WTC11 (cell line): ENCODE data around the gene ITGA6.

ENCODE experiments used
- ARID4B ChIP-seq: sonication (generic); formaldehyde crosslinking; IDR thresholded peaks from 2 replicates; pipeline ENCODE4 v1.8.0; 2023; ENCODE audit warnings: missing genetic modification reagents, mild to moderate bottlenecking, borderline replicate concordance
- ATF2 ChIP-seq: sonication (generic); formaldehyde crosslinking; IDR thresholded peaks from 2 replicates; pipeline ENCODE4 v1.8.1; 2022; ENCODE audit warnings: low read depth, missing genetic modification reagents, borderline replicate concordance
- ATF3 ChIP-seq: sonication (generic); formaldehyde crosslinking; conservative IDR thresholded peaks from 2 replicates; pipeline ENCODE4 v1.8.1; 2022; ENCODE audit warnings: mild to moderate bottlenecking, missing genetic modification reagents
- CREB1 ChIP-seq: sonication (generic); formaldehyde crosslinking; IDR thresholded peaks from 2 replicates; pipeline ENCODE4 v1.8.0; 2023; ENCODE audit warnings: mild to moderate bottlenecking, missing genetic modification reagents
- CTCF ChIP-seq: fragments of 200-600 bp; IDR thresholded peaks from 2 replicates; pipeline ENCODE4 v1.8.0; 2022; ENCODE audit warnings: antibody characterized with exemption
- ERG ChIP-seq: fragments of 250-450 bp; sonication (Bioruptor Pico); IDR thresholded peaks from 2 replicates; pipeline ENCODE4 v1.8.0; 2021; ENCODE audit warnings: mild to moderate bottlenecking
- MAX ChIP-seq: sonication (generic); formaldehyde crosslinking; IDR thresholded peaks from 2 replicates; pipeline ENCODE4 v1.8.0; 2022; ENCODE audit warnings: mild to moderate bottlenecking, missing genetic modification reagents
- MLX ChIP-seq: sonication (generic); formaldehyde crosslinking; IDR thresholded peaks from 2 replicates; pipeline ENCODE4 v1.8.1; 2023; ENCODE audit warnings: mild to moderate bottlenecking, missing genetic modification reagents, moderate library complexity
- MXD4 ChIP-seq: fragments of 250-450 bp; sonication (Bioruptor Pico); IDR thresholded peaks from 2 replicates; pipeline ENCODE4 v1.8.0; 2021; ENCODE audit warnings: mild to moderate bottlenecking, moderate library complexity, borderline replicate concordance
- MYBL2 ChIP-seq: sonication (generic); formaldehyde crosslinking; IDR thresholded peaks from 2 replicates; pipeline ENCODE4 v1.8.1; 2023; ENCODE audit warnings: mild to moderate bottlenecking, moderate library complexity, missing genetic modification reagents
- RORB ChIP-seq: fragments of 250-450 bp; sonication (Bioruptor Pico); IDR thresholded peaks from 2 replicates; pipeline ENCODE4 v1.9.0; 2021; ENCODE audit warnings: mild to moderate bottlenecking
- TP53 ChIP-seq: sonication (generic); formaldehyde crosslinking; IDR thresholded peaks from 2 replicates; pipeline ENCODE4 v1.8.1; 2023; ENCODE audit warnings: mild to moderate bottlenecking, missing genetic modification reagents
- ZNF232 ChIP-seq: sonication (generic); formaldehyde crosslinking; IDR thresholded peaks from 2 replicates; pipeline ENCODE4 v1.8.0; 2022; ENCODE audit warnings: mild to moderate bottlenecking, missing genetic modification reagents

- TF ChIP-seq MYBL2 (CRISPR knock-in tag) = no peak
- no peak for TF ChIP-seq ERG (CRISPR knock-in tag)
- peak; percentile 54; the same call in 1 of the 2 replicates for TF ChIP-seq ZNF232 (CRISPR knock-in tag)
- no peak for TF ChIP-seq CTCF
- no peak for TF ChIP-seq TP53
- peak; percentile 27; the same call in 1 of the 2 replicates for TF ChIP-seq MAX (CRISPR knock-in tag)
- no peak for TF ChIP-seq MLX (CRISPR knock-in tag)
- no peak for TF ChIP-seq RORB (CRISPR knock-in tag)
- TF ChIP-seq MXD4 (CRISPR knock-in tag) = no peak
- no peak for TF ChIP-seq ATF3 (CRISPR knock-in tag)
- no peak for TF ChIP-seq ATF2 (CRISPR knock-in tag)
- TF ChIP-seq ARID4B (CRISPR knock-in tag) = no peak
- no peak for TF ChIP-seq CREB1 (CRISPR knock-in tag)
Measured at GRCh38 chr2:172380436-172381274, 46.7 kb upstream of the ITGA6 start.
